Mononuclear cell (primary cell): ENCODE results near the gene PHF23. TPM values are rescaled to one million over a fixed set of nuclear protein-coding genes. Genes with fewer than 3 reads are reported as not detected.

Experiments
- H3K27me3 ChIP-seq: 2 replicates; pipeline ENCODE4 v1.6.0; 2011; ENCODE audit warnings: low read length, control low read depth; ENCODE audit not compliant: insufficient read depth
- H3K4me1 ChIP-seq: 2 replicates; pipeline ENCODE4 v1.5.1; 2011; ENCODE audit warnings: mild to moderate bottlenecking, low read length, control low read depth; ENCODE audit not compliant: insufficient read depth
- H3K4me3 ChIP-seq: 2 replicates; pipeline ENCODE4 v1.5.1; 2011; ENCODE audit warnings: mild to moderate bottlenecking, low read length, moderate library complexity
- H3K9me3 ChIP-seq: 2 replicates; pipeline ENCODE4 v1.5.1; 2011; ENCODE audit warnings: low read depth, mild to moderate bottlenecking, control low read depth, low read length
- total RNA-seq: library from RNA; depleted of rRNA; stranded (reverse); fragments of >200 nt; gene quantifications from one replicate; pipeline ENCODE4 v1.2.3, GENCODE V29; 2012

Gene PHF23
- total RNA-seq, 1 donor: 6.5 TPM

DNA sequence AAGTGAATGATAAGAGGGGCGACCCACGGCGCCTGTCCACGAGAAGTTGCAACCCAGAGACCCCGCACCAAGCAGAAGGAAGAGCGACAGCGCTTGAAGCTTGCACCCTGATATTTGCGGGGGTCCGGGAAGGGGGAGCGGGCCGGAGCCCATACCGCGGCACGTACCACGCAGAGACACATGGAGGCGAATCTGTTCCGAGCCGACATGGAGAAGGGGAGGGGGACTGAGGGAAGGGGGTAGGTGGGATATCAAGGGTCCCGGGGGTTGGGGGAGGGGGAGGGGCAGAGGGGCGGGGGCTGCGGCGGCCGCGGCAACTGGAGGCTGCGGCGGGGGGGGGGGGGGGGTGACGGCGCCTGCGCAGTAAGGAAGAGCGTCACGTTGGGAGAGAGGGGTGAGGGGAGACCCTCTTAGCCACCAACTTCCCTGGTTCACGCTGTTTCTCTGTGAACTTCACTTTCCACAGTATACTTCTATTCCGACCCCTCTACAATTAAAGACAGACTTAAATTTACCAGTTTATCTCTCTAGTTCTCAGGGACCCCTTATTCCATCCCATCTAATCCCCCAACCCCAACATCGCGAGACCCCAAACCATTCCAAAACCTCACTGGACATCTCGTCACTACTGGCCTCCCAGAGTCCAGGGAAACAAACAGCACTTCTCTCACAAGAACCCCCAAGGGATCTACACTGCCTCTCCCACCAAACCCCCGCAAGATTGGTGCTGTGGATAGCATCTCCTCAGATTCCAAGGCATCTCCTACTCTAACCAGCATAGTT, 27.6 kb downstream of the PHF23 start:
- Histone ChIP-seq H3K9me3 (no peaks in the 10 kb centered on the region), H3K4me3 (no peak overlapping the region), H3K4me1 (peaks cover 32% of the 10 kb centered on the region), H3K27me3 (no peaks in the 10 kb centered on the region)

DNA sequence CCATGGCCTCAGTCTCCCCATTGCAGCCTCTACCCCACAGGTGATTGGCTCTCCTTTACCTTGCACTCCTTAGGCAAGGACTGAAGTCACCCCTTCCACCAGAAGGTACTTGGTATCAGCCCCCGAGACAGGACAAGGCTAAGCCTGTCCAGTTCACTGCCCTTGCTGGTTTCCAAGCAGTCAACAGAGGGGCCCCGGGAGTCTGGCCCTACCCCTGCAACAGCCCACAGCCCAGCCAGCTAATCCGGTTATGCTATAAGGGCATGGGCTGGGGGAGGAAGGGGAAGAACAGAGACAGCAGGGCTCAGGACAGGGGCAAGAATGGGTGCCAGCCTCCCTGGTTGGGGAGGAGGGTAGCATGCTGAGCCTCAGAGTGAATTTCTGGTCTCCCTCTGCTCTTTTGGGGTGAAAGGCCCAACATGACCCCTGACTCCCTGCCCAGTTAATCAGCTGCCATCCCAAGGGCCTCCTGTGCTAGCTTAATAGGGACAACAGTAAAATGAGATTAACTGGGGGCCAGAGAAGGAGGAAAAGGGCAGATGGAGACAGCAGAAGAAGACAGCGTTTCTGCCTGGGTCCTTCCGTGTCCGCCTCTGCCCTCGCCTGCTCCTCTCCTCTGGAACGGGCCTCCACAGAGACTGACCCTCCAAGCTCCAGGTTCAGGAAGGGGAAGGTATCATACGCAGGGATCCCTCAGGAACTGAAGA, 30.4 kb downstream of the PHF23 start:
- H3K4me1 ChIP-seq: peaks cover 26% of the 10 kb centered on the region
- no peaks in the 10 kb centered on the region for H3K9me3 ChIP-seq
- no peak overlapping the region for H3K4me3 ChIP-seq
- H3K27me3 ChIP-seq: no peaks in the 10 kb centered on the region

DNA sequence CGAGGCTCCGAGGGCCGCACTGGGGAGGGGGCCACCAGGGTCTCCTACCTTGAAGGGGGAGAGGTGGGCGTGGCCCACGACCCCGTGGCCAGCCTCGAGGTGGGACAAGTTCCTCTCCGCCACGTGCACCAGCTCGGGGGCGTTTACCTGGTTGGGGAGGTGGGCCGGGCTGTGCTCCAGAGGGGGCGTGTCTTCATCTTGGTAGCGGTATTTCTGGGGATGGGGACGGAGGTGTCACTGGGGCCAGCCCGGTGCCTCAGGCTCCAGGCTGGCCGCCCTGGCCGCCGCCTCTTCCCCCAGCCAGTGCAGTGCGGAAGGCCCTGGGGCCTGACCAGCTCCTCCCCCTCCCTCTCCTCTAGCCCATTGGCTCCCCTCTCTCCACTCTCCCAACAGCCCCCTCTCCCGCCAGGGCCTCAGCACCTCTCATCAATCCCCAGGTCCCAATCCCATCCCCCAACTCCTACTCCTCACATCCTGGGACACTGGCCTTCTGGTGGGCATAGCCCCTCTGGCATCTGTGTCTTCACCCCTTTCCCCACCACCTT, 31.2 kb downstream of the PHF23 start:
- Histone ChIP-seq H3K4me3 (no peak overlapping the region), H3K27me3 (no peaks in the 10 kb centered on the region), H3K4me1 (peaks cover 21% of the 10 kb centered on the region), H3K9me3 (no peaks in the 10 kb centered on the region)

- Histone ChIP-seq H3K27me3 (no peaks in the 10 kb centered on the region), H3K4me3 (no peak overlapping the region), H3K9me3 (no peaks in the 10 kb centered on the region), H3K4me1 (peaks cover 21% of the 10 kb centered on the region)
Observed at GRCh38 chr17:7207120-7208001, 31.9 kb downstream of the PHF23 start.

DNA sequence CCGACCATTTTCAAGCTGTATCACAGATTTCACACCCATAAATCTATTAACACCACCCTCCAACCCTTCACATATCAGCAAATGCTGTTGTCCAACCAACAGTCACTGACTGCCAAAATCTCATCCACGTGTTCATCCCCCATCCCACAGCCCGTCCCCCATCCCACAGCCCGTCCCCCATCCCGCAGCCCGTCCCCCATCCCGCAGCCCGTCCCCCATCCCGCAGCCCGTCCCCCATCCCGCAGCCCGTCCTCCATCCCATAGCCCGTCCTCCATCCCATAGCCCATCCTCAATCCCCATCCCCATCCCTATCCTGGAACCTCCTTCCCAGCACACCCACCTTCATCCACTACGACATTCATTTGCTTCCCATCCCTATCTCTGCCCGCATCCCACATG, 33.7 kb downstream of the PHF23 start:
- H3K4me3 ChIP-seq: peak overlapping the region; percentile 49
- no peaks in the 10 kb centered on the region for H3K27me3 ChIP-seq
- peaks cover 21% of the 10 kb centered on the region for H3K4me1 ChIP-seq
- no peaks in the 10 kb centered on the region for H3K9me3 ChIP-seq

GRCh38 chr17:7204828-7205461, 34.3 kb downstream of the PHF23 start:
- H3K4me3 ChIP-seq: peak overlapping the region; percentile 49
- H3K4me1 ChIP-seq: peaks cover 21% of the 10 kb centered on the region
- no peaks in the 10 kb centered on the region for H3K27me3 ChIP-seq
- no peaks in the 10 kb centered on the region for H3K9me3 ChIP-seq

- Histone ChIP-seq H3K9me3 (no peaks in the 10 kb centered on the region), H3K4me1 (peaks cover 21% of the 10 kb centered on the region), H3K27me3 (no peaks in the 10 kb centered on the region), H3K4me3 (peak overlapping the region; percentile 49)
Observed at GRCh38 chr17:7204336-7204735, 34.9 kb downstream of the PHF23 start.

- Histone ChIP-seq H3K27me3 (no peaks in the 10 kb centered on the region), H3K4me3 (no peak overlapping the region), H3K9me3 (no peaks in the 10 kb centered on the region), H3K4me1 (peaks cover 21% of the 10 kb centered on the region)
Observed at GRCh38 chr17:7203391-7203790, 35.9 kb downstream of the PHF23 start.

DNA sequence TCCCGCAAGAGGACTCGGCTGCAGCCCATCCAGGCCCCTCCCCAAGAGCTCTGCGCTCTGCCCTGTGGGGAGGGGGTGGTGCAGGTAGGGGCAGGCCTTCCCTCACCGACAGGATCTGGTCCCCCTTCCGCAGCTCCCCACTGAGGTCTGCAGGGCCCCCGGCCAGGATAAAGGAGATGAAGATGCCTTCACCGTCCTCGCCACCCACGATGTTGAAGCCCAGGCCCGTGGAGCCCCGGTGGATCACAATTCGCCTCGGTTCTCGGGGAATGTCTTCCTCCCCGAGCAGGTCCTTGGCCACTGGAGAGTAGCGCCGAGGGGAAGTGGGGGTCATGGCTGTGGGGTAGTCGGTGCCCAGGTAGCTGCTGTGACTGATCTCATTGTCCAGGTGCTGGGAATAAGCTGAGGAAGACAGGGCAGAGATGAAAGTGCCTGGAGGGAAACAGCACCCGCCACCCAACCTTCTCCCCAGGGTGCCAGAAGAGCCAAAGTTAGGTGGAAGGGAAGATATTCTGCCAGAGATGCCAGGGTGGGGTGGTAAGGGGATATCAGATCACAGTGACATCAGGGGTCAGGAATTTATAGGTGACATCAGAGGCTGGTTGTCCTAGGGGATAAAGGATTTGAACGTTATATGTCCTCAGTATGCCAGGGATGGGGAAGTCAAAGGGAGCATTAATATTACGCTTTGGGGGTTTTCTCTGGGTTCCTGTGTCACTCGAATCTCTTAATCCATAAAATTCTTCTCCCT, 42.4 kb downstream of the PHF23 start:
- H3K27me3 ChIP-seq: no peaks in the 10 kb centered on the region
- no peaks in the 10 kb centered on the region for H3K4me1 ChIP-seq
- no peak overlapping the region for H3K4me3 ChIP-seq
- H3K9me3 ChIP-seq: no peaks in the 10 kb centered on the region

DNA sequence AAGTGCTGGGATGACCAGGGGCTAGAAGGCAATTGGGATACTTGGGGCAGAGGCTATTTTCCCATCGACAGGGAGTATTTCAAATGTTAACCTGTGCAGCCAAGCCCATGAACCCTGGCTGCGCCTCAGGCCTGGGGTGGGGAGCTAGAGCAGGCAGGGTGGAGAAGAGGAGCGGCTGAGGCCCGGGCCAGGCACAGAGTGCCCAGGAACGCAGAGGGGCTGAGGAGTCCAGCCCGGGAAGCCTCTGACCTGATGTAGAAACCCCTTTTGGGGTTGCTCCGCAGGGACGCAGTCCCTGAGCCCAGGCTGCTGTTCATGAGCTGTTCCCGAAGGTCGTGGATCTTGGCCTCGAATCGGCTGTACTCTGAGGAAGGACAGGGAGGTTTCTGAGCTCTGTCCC, 43.3 kb downstream of the PHF23 start:
- Histone ChIP-seq H3K27me3 (no peaks in the 10 kb centered on the region), H3K4me3 (no peak overlapping the region), H3K9me3 (no peaks in the 10 kb centered on the region), H3K4me1 (no peaks in the 10 kb centered on the region)

DNA sequence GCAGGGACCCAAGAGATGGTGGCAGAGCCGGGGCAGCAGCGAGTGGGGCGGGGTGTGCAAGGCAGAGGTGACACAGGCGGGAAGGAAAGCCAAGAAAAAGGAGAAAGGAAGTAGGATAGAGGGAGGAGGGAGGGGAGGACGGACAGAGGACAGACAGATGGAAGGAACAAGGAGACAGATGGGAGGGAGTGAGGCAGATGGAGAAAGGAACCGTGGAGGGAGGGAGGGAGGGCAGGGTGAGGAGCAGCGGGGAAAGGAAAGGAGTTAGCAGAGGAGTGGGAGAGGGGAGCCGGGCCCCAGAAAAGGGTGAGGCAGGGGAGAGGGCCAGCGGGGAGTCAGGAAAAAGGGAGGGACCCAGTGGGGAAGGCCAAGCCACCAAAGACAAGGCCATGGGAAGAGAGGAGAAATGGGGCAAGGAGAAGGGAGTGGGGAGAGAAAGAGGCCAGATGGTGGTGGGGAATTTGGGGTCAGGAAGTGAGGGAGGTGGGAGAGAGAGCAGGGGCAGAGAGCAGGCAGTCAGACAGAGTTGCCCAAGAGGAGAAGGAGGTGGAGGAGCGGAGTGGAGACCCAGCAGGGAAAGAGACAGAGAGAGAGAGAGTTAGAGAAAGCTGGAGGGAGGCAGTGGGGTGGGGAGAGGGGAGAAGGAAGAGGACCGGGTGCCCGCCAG, 46.9 kb downstream of the PHF23 start:
- Histone ChIP-seq H3K4me1 (no peaks in the 10 kb centered on the region), H3K9me3 (no peaks in the 10 kb centered on the region), H3K4me3 (no peak overlapping the region), H3K27me3 (no peaks in the 10 kb centered on the region)

- H3K4me1 ChIP-seq: no peaks in the 10 kb centered on the region
- no peak overlapping the region for H3K4me3 ChIP-seq
- H3K9me3 ChIP-seq: no peaks in the 10 kb centered on the region
- H3K27me3 ChIP-seq: no peaks in the 10 kb centered on the region
Observed at GRCh38 chr17:7191571-7192270, 47.5 kb downstream of the PHF23 start.

DNA sequence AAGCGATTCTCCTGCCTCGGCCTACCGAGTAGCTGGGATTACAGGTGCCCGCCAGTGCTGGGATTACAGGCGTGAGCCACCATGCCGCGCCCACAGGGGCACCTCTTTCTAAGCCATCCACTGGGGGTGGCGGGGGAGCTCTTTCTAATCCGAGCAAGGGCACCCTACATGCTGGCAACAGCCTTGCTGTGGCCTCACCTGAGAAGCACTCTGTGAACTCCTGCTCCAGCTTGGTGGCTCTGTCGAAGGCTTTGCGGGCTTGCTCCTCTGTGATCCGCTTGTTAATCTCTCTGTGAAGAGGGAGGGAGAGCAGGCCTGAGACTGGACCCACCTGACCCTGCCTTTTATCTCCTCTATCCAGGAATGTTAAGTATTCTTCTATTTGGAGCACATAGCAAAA, 48.2 kb downstream of the PHF23 start:
- no peak overlapping the region for H3K4me3 ChIP-seq
- H3K27me3 ChIP-seq: no peaks in the 10 kb centered on the region
- no peaks in the 10 kb centered on the region for H3K4me1 ChIP-seq
- H3K9me3 ChIP-seq: no peaks in the 10 kb centered on the region
